DND-41 (cell line): ENCODE results near the gene DUXB.

Experiments used
- ATAC-seq: fragments of 200-7000 bp; cut with Tn5 transposase; 3 replicates; pipeline ENCODE4 v1.9.1; 2021; ENCODE audit warnings: low read depth; ENCODE audit not compliant: insufficient read depth
- DNase-seq: peaks from one replicate; pipeline ENCODE4 v3.0.0-alpha.2; 2020
- H2AFZ ChIP-seq: 2 replicates; pipeline ENCODE4 v1.6.0; 2012; ENCODE audit warnings: low read depth, low read length
- H3K27ac ChIP-seq: 2 replicates; pipeline ENCODE4 v1.5.1; 2012; ENCODE audit warnings: low read length, inconsistent platforms
- H3K27me3 ChIP-seq: fragments of 200-600 bp; sonication (generic); 2 replicates; pipeline ENCODE4 v1.6.0; 2012; ENCODE audit warnings: low read length, mild to moderate bottlenecking, inconsistent platforms; ENCODE audit not compliant: insufficient read depth, poor library complexity
- H3K36me3 ChIP-seq: 2 replicates; pipeline ENCODE4 v1.5.1; 2012; ENCODE audit warnings: low read length, inconsistent platforms; ENCODE audit not compliant: insufficient read depth
- H3K4me1 ChIP-seq: 2 replicates; pipeline ENCODE4 v1.5.1; 2012; ENCODE audit warnings: mild to moderate bottlenecking, low read length; ENCODE audit not compliant: insufficient read depth
- H3K4me2 ChIP-seq: 2 replicates; pipeline ENCODE4 v1.6.0; 2012; ENCODE audit warnings: mild to moderate bottlenecking, moderate library complexity, low read length, inconsistent platforms; ENCODE audit not compliant: insufficient read depth
- H3K4me3 ChIP-seq, 2 experiments: fragments of 200-600 bp in 1 of 2; shearing (Covaris generic) in 1 of 2; 2 replicates each; pipeline ENCODE4 v1.5.1; 2012 to 2016; ENCODE audit warnings: inconsistent platforms in 2 of 2, low read length in 2 of 2, mild to moderate bottlenecking in 2 of 2, low read depth in 1 of 2, moderate library complexity in 1 of 2
- H3K79me2 ChIP-seq: 2 replicates; pipeline ENCODE4 v1.6.0; 2012; ENCODE audit warnings: low read length, inconsistent platforms; ENCODE audit not compliant: insufficient read depth
- H3K9ac ChIP-seq: 2 replicates; pipeline ENCODE4 v1.6.0; 2012; ENCODE audit warnings: low read depth, mild to moderate bottlenecking, inconsistent platforms, low read length, moderate library complexity
- H3K9me3 ChIP-seq: 2 replicates; pipeline ENCODE4 v1.5.1; 2012; ENCODE audit warnings: low read length, moderate library complexity, mild to moderate bottlenecking, inconsistent platforms; ENCODE audit not compliant: insufficient read depth, severe bottlenecking
- H4K20me1 ChIP-seq: 2 replicates; pipeline ENCODE4 v1.6.0; 2012; ENCODE audit warnings: low read length; ENCODE audit not compliant: insufficient read depth
- EZH2 ChIP-seq: IDR thresholded peaks from 3 replicates; pipeline ENCODE4 v1.6.1; 2012; ENCODE audit warnings: borderline replicate concordance, low read depth, mild to moderate bottlenecking, moderate library complexity, low read length, inconsistent platforms; ENCODE audit not compliant: severe bottlenecking
- TF ChIP-seq, protein P1 (sequence below): IDR thresholded peaks from 2 replicates; pipeline ENCODE4 v1.5.1; 2012; ENCODE audit warnings: borderline replicate concordance, low read length, moderate library complexity, mild to moderate bottlenecking; ENCODE audit not compliant: poor library complexity, severe bottlenecking; ENCODE audit errors: extremely low read depth

DUXB gene

DNA sequence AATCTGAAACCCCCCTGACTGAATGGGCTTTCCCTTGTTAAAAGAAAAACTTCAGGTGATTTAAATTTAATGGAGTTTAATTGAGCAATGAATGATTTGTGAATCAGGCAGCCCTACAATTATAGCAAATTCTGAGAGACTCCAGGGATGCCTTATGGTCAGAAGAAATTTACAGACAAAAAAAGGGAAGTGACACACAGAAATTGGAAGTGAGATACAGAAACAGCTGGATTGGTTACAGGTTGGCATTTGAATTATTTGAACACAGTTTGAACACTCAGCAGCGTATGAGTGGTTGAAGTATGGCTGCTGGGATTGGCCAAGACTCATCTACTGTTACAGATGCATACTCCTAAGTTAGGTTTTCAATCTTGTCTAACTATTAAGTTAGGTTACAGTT, 44.0 kb upstream of the DUXB start:
- H3K9me3 ChIP-seq = peaks cover 18% of the 10 kb centered on the region
- no peak overlapping the region for H3K4me2 ChIP-seq
- H3K79me2 ChIP-seq = no peaks in the 10 kb centered on the region
- ATAC-seq (no peak), DNase-seq (no peak)
- no peaks in the 10 kb centered on the region for H3K27me3 ChIP-seq
- no peaks in the 10 kb centered on the region for H3K4me1 ChIP-seq
- TF ChIP-seq EZH2 = no peak
- TF ChIP-seq, protein P1, sequence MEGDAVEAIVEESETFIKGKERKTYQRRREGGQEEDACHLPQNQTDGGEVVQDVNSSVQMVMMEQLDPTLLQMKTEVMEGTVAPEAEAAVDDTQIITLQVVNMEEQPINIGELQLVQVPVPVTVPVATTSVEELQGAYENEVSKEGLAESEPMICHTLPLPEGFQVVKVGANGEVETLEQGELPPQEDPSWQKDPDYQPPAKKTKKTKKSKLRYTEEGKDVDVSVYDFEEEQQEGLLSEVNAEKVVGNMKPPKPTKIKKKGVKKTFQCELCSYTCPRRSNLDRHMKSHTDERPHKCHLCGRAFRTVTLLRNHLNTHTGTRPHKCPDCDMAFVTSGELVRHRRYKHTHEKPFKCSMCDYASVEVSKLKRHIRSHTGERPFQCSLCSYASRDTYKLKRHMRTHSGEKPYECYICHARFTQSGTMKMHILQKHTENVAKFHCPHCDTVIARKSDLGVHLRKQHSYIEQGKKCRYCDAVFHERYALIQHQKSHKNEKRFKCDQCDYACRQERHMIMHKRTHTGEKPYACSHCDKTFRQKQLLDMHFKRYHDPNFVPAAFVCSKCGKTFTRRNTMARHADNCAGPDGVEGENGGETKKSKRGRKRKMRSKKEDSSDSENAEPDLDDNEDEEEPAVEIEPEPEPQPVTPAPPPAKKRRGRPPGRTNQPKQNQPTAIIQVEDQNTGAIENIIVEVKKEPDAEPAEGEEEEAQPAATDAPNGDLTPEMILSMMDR = no peak
- H3K4me3 ChIP-seq = no peak overlapping the region
- no peak overlapping the region for H2AFZ ChIP-seq
- H3K27ac ChIP-seq = no peak overlapping the region
- H4K20me1 ChIP-seq = no peaks in the 10 kb centered on the region
- H3K9ac ChIP-seq = no peak overlapping the region
- no peaks in the 10 kb centered on the region for H3K36me3 ChIP-seq

DNA sequence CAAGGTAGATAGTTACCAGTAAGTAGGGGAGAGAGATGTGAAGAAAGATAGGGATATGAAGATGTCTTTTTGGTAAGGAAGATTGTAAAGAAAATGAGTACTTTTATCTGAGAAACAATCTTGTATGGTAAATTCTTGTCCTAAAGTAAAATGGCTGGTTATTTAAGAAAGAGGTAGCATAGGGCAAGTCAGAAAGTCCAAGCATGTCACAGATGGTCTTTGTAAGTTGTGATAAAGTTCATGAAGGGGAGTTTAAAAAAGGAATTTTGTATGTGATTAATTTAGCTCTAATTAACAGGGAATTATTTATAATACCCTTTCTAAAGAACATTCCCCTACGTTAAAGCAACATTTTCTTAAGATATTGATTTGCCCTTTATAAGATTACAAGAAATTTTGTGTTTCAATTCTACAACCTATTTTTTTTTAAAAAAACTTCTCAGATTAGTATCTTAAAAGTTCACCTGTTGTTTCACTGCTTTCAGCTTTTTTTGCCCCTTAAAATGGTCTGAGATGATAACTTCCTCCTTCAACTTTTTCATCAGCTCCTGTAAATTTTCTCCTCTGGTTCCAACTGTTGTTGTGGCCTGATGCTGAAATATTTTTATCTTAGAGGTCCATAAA, 41.3 kb upstream of the DUXB start:
- no peaks in the 10 kb centered on the region for H4K20me1 ChIP-seq
- no peak for ATAC-seq
- H3K4me3 ChIP-seq = no peak overlapping the region
- H3K9me3 ChIP-seq = peaks cover 16% of the 10 kb centered on the region
- DNase-seq = no peak
- no peak overlapping the region for H3K4me2 ChIP-seq
- no peaks in the 10 kb centered on the region for H3K36me3 ChIP-seq
- H3K9ac ChIP-seq = no peak overlapping the region
- no peaks in the 10 kb centered on the region for H3K27me3 ChIP-seq
- no peak overlapping the region for H2AFZ ChIP-seq
- H3K79me2 ChIP-seq = no peaks in the 10 kb centered on the region
- no peaks in the 10 kb centered on the region for H3K4me1 ChIP-seq
- no peak overlapping the region for H3K27ac ChIP-seq
- no peak for TF ChIP-seq EZH2
- TF ChIP-seq, protein P1 = no peak

DNA sequence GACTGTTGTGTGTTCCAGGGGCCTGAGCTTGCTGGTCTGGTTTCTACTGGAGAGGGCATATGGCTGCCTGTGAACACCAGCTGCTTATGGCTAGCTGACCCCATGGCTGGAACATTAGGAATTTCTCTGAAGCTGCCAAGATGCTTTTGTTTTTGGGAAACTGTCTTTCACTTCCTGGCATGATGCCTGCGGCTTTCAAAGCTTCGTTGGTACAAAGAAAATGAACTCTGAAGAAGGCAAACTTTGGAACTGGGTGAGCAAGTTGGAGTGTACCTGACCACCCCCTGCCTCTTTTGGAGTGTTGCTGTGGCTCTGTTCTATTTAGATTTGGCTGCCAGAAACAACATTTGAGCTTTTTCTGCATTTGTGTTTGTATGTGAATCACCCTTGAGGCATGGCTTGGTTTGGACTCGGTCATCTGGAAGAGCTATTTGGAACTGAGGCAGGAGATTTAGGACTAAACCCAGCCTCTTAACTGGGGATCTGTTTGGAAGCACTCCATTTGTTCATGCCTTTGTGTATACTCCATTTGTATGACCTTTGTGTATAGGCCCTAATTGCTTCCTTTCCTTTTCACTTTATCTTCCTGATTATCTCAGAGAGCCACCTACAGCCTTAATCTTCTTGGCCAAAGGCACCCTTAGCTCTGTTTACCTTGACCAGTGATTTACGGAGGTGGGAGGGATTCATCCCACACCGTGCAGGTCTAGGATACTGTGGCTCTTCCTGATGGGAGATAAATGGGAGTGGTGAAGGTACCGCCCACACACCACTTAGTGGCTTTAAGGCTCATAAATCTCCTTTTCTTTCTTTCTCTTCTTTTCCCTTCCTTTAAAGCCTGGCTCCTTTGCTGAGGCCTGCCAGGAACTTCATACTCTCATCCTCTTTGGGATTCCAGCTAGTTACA, 32.3 kb upstream of the DUXB start:
- Histone ChIP-seq H3K27me3 (no peaks in the 10 kb centered on the region), H3K9me3 (no peaks in the 10 kb centered on the region), H3K27ac (no peak overlapping the region), H3K4me2 (no peak overlapping the region), H3K36me3 (no peaks in the 10 kb centered on the region), H4K20me1 (no peaks in the 10 kb centered on the region), H3K79me2 (no peaks in the 10 kb centered on the region), H3K4me1 (no peaks in the 10 kb centered on the region), H2AFZ (no peak overlapping the region), H3K9ac (no peak overlapping the region), H3K4me3 (no peak overlapping the region)
- TF ChIP-seq EZH2 = no peak
- DNase-seq = no peak
- ATAC-seq = no peak

- ATAC-seq (no peak), DNase-seq (no peak)
- Histone ChIP-seq H3K9ac (no peak overlapping the region), H4K20me1 (no peaks in the 10 kb centered on the region), H3K27ac (no peak overlapping the region), H3K4me3 (no peak overlapping the region), H3K79me2 (no peaks in the 10 kb centered on the region), H3K27me3 (no peaks in the 10 kb centered on the region), H3K4me1 (no peaks in the 10 kb centered on the region), H3K36me3 (no peaks in the 10 kb centered on the region), H2AFZ (no peak overlapping the region), H3K9me3 (no peaks in the 10 kb centered on the region), H3K4me2 (no peak overlapping the region)
- TF ChIP-seq, protein P1 = no peak
- no peak for TF ChIP-seq EZH2
Observed at GRCh38 chr16:75732871-75733270, 31.6 kb upstream of the DUXB start.
